ENCODE results near the gene SPG11. TPM values are rescaled to one million over a fixed set of nuclear protein-coding genes. Genes with fewer than 3 reads are reported as not detected.

SPG11 gene
- total and polyA plus RNA-seq, 9 of the 15 experiments (the other 6 are each of a cell fraction or from before 2014, with no cell fraction given), result 23.3 to 71.2 (median 45.6) TPM

- Histone ChIP-seq H3K4me1 (replicated peaks in 1 of 2; ENCODE audit: control insufficient read depth in 2 of 2, insufficient read depth in 2 of 2, low read length in 2 of 2) (peaks cover 5 to 14% of the 10 kb centered on the region in 2 experiments; a peak in 4 of 5 replicates), H3K9me3 (replicated peaks; ENCODE audit: control insufficient read depth, insufficient read depth, low read depth, low read length) (no peaks in the 10 kb centered on the region), H3K27ac (ENCODE audit: extremely low read depth, low read depth, low read length) (peak overlapping the region; percentile 90), H3K4me3 (peak overlapping the region; percentile 74), H3K79me2 (ENCODE audit: control insufficient read depth, insufficient read depth, low read length) (peaks cover 49% of the 10 kb centered on the region), H3K27me3 (ENCODE audit: control insufficient read depth in 2 of 2, insufficient read depth in 2 of 2, low read length in 2 of 2) (no peaks in the 10 kb centered on the region), H3K9ac (ENCODE audit: insufficient read depth in 1 of 2, low read depth in 2 of 2, low read length in 2 of 2) (peak overlapping the region; percentile 88 to 98), H3K4me2 (ENCODE audit: insufficient read depth, low read length) (peak overlapping the region; percentile 86), H3K36me3 (ENCODE audit: control insufficient read depth, insufficient read depth, low read length) (peaks cover 28% of the 10 kb centered on the region), H3K9me1 (ENCODE audit: control insufficient read depth, insufficient read depth, low read length) (peaks cover 3% of the 10 kb centered on the region), H4K20me1 (replicated peaks; ENCODE audit: control insufficient read depth, insufficient read depth, low read length) (0 out of 2 replicates have a peak, but pooled peaks cover 4% of the 10 kb centered on the region), H2AFZ (ENCODE audit: low read depth, low read length) (peak overlapping the region; percentile 96)
- peak; percentile 72 for ATAC-seq
- WGBS (ENCODE audit: insufficient coverage, low coverage, missing lambda C conversion rate), result under 1% methylated on average over 37 of the region's 46 CpGs
- peak; percentile 61 to 75 (median 72) for DNase-seq (ENCODE audit: extremely low read depth in 1 of 4, low spot score in 3 of 4)
- POLR2A ChIA-PET, result interaction anchor here (0.5 to 5.4 kb wide), 29 partner anchors 11 to 487 kb away, joined by 3 to 136 read pairs (median 4); partner anchors contain the start of genes SPG11 and TRIM69
- in situ Hi-C loops (cut with MboI) (no loop called here), intact Hi-C loops (cut with micrococcal nuclease) (loop anchor here (1.0 to 10.0 kb wide), 4 partner anchors 17 to 213 kb away; partner anchors contain the start of gene SPG11)
- BruUV-seq (replicated peaks), result TSS peak; percentile 54
- CTCF ChIA-PET (ENCODE audit: low intra/inter-chr PET ratio), result interaction anchor here (0.7 kb wide), 2 partner anchors 17 to 51 kb away, joined by 3 read pairs; no protein-coding TSS in a partner anchor
- FAIRE-seq, result no peak
- TF ChIP-seq MEF2D (tag; conservative IDR thresholded peaks at IDR 0.05; ENCODE audit: low read depth) (no peak), PRPF4 (IDR thresholded peaks at IDR 0.05; ENCODE audit: insufficient read depth, low read depth, low read length, poor library complexity, severe bottlenecking) (no peak), CGGBP1 (CRISPR knock-in tag; IDR thresholded peaks at IDR 0.05) (no peak), ZNF668 (CRISPR knock-in tag; IDR thresholded peaks at IDR 0.05) (no peak), POU5F1 (IDR thresholded peaks at IDR 0.05; ENCODE audit: borderline replicate concordance, low read depth, low read length, partially characterized antibody) (no peak), TAF9B (IDR thresholded peaks at IDR 0.05; ENCODE audit: partially characterized antibody) (no peak), PTRF (tag; IDR thresholded peaks at IDR 0.05) (no peak), FOXK1 (CRISPR knock-in tag; IDR thresholded peaks at IDR 0.05; ENCODE audit: borderline replicate concordance) (no peak), RERE (CRISPR knock-in tag; IDR thresholded peaks at IDR 0.05; ENCODE audit: borderline replicate concordance) (0 out of 2 replicates have a peak, but pooled peaks have one; percentile 50), ZNF121 (CRISPR knock-in tag; conservative IDR thresholded peaks at IDR 0.05) (no peak), KAT8 (IDR thresholded peaks at IDR 0.05; ENCODE audit: low read depth) (no peak), ARID3A (IDR thresholded peaks at IDR 0.05; ENCODE audit: borderline replicate concordance, low read depth, low read length) (no peak), ZNF12 (CRISPR knock-in tag; IDR thresholded peaks at IDR 0.05) (0 out of 2 replicates have a peak, but pooled peaks have one; percentile 22), C11orf30 (IDR thresholded peaks at IDR 0.05; ENCODE audit: low read depth) (no peak)
Measured at GRCh38 chr15:44711743-44712345, 48.4 kb upstream of the SPG11 start.

Data from K562 (cell line).